Endothelial cell of umbilical vein (primary cell): ENCODE data around the gene ZNF407. TPM values are rescaled to one million over a fixed set of nuclear protein-coding genes. Genes with fewer than 3 reads are reported as not detected.

Experiments used
- BruUV-seq: library from RNA; stranded (reverse); fragments of 400-500 nt; replicated peaks from 2 replicates; lab custom pipeline; 2021; lab: Mats Ljungman, UMichigan
- CTCF ChIA-PET: fragments of 300-600, 350-600 bp; sonication (Branson Sonifier 250); formaldehyde crosslinking; loops from one replicate; lab custom pipeline; 2021; ENCODE audit warnings: antibody characterized with exemption, inconsistent platforms; lab: Charles Lee
- POLR2A ChIA-PET: fragments of 300-600, 350-600 bp; sonication (Branson Sonifier 250); formaldehyde crosslinking; loops from one replicate; lab custom pipeline; 2021; ENCODE audit warnings: antibody characterized with exemption, inconsistent platforms; lab: Charles Lee
- DNase-seq: peaks from one replicate; pipeline ENCODE4 v3.0.0-alpha.2; 2011; ENCODE audit warnings: low read depth, low spot score
- FAIRE-seq: peaks from 2 replicates; lab custom pipeline; 2011; peaks lifted over from hg19 to GRCh38; lab: Jason Lieb, UNC
- H2AFZ ChIP-seq: 2 replicates; pipeline ENCODE4 v1.6.0; 2012; ENCODE audit warnings: low read depth, low read length, control low read depth, inconsistent platforms
- H3K27ac ChIP-seq: 2 replicates; pipeline ENCODE4 v1.5.1; 2011; ENCODE audit warnings: low read depth, mild to moderate bottlenecking, control low read depth, low read length, moderate library complexity; ENCODE audit not compliant: insufficient read depth
- H3K27me3 ChIP-seq, 2 experiments: 2 replicates each; pipeline versions ENCODE4 v1.6.0 to v1.6.1; 2011; ENCODE audit warnings: low read length in 2 of 2, mixed read lengths in 1 of 2; ENCODE audit not compliant: control insufficient read depth in 2 of 2, insufficient read depth in 2 of 2
- H3K36me3 ChIP-seq, 2 experiments: 2 replicates in 1 of 2; 3 replicates in 1 of 2; pipeline ENCODE4 v1.5.1; 2011; ENCODE audit warnings: low read length in 2 of 2, mild to moderate bottlenecking in 1 of 2, moderate library complexity in 1 of 2; ENCODE audit not compliant: control insufficient read depth in 2 of 2, insufficient read depth in 2 of 2; ENCODE audit errors: extremely low read depth in 1 of 2
- H3K4me1 ChIP-seq: 3 replicates; pipeline ENCODE4 v1.5.1; 2011; ENCODE audit warnings: mild to moderate bottlenecking, low read length; ENCODE audit not compliant: control insufficient read depth, insufficient read depth; ENCODE audit errors: extremely low read depth
- H3K4me2 ChIP-seq: 2 replicates; pipeline ENCODE4 v1.6.1; 2011; ENCODE audit warnings: low read length, control low read depth, mixed read lengths; ENCODE audit not compliant: insufficient read depth
- H3K4me3 ChIP-seq, 3 experiments: fragments of 200-600 bp in 1 of 3; sonication (generic), shearing (Covaris generic) in 1 of 3; replicated peaks in 1 of 3; 2 replicates each; pipeline ENCODE4 v1.5.1; 2011 to 2016; ENCODE audit warnings: control low read depth in 3 of 3, low read length in 3 of 3, mild to moderate bottlenecking in 2 of 3, inconsistent platforms in 1 of 3, low read depth in 1 of 3, moderate library complexity in 1 of 3; ENCODE audit not compliant: insufficient read depth in 1 of 3
- H3K79me2 ChIP-seq: 2 replicates; pipeline ENCODE4 v1.6.0; 2012; ENCODE audit warnings: low read length, inconsistent platforms; ENCODE audit not compliant: control insufficient read depth, insufficient read depth
- H3K9ac ChIP-seq: replicated peaks from 2 replicates; pipeline ENCODE3; 2011; ENCODE audit warnings: low read length, control low read depth; ENCODE audit not compliant: insufficient read depth; ENCODE audit errors: extremely low read depth
- H3K9me1 ChIP-seq: replicated peaks from 3 replicates; pipeline ENCODE4 v1.6.0; 2011; ENCODE audit warnings: mild to moderate bottlenecking, low read length; ENCODE audit not compliant: control insufficient read depth, insufficient read depth; ENCODE audit errors: extremely low read depth
- H3K9me3 ChIP-seq: replicated peaks from 2 replicates; pipeline ENCODE4 v1.5.1; 2012; ENCODE audit warnings: low read length, inconsistent platforms; ENCODE audit not compliant: control insufficient read depth, insufficient read depth
- H4K20me1 ChIP-seq: replicated peaks from 2 replicates; pipeline ENCODE3; 2011; ENCODE audit warnings: mild to moderate bottlenecking, low read length; ENCODE audit not compliant: control insufficient read depth, insufficient read depth; ENCODE audit errors: extremely low read depth
- EZH2 ChIP-seq: IDR thresholded peaks from 2 replicates; pipeline ENCODE4 v1.6.1; 2012; ENCODE audit warnings: borderline replicate concordance, low read depth, mild to moderate bottlenecking, moderate library complexity, low read length, inconsistent platforms; ENCODE audit not compliant: severe bottlenecking
- FOS ChIP-seq: IDR thresholded peaks from 2 replicates; pipeline ENCODE4 v1.6.1; 2011; ENCODE audit warnings: mild to moderate bottlenecking, low read length, moderate library complexity, borderline replicate concordance; ENCODE audit not compliant: insufficient read depth
- GATA2 ChIP-seq: IDR thresholded peaks from 2 replicates; pipeline ENCODE4 v1.7.0; 2011; ENCODE audit warnings: low read depth, mild to moderate bottlenecking, moderate library complexity, mixed read lengths, low read length; ENCODE audit not compliant: insufficient read length, insufficient read depth
- JUN ChIP-seq: IDR thresholded peaks from 2 replicates; pipeline ENCODE4 v1.6.1; 2011; ENCODE audit warnings: borderline replicate concordance, low read depth; ENCODE audit not compliant: insufficient read length, insufficient read depth
- MYC ChIP-seq: IDR thresholded peaks from one replicate; pipeline ENCODE4 v1.6.1; 2011; ENCODE audit warnings: mild to moderate bottlenecking, low read depth, low read length
- POLR2A ChIP-seq: IDR thresholded peaks from 2 replicates; pipeline ENCODE4 v1.6.1; 2012; ENCODE audit warnings: low read depth, mild to moderate bottlenecking, control low read depth, low read length
- POLR2AphosphoS5 ChIP-seq: IDR thresholded peaks from 2 replicates; pipeline ENCODE4 v1.6.1; 2012; ENCODE audit warnings: low read depth, mild to moderate bottlenecking, control low read depth, low read length, moderate library complexity; ENCODE audit not compliant: insufficient read depth
- dilution Hi-C: fragments of 300-500 bp; cut with MboI; formaldehyde crosslinking; loops from one replicate; pipeline ENCODE4 v1.15.0; 2019; ENCODE audit warnings: low sequenced_read_pairs; ENCODE audit not compliant: extremely low pct_ligation_motif_present
- intact Hi-C: fragments of 100-400 bp; cut with micrococcal nuclease; formaldehyde crosslinking; loops from one replicate; pipeline ENCODE4 v1.10.0; 2022
- polyA plus RNA-seq, 4 experiments: library from polyadenylated mRNA; depleted of rRNA in 3 of 4; stranded (reverse) in 3 of 4; unstranded in 1 of 4; fragments of >200 nt; gene quantifications; 2 replicates each; pipeline versions ENCODE4 v1.2.1 to v1.2.3, GENCODE V29; 2011 to 2012; ENCODE audit warnings: missing spikeins in 1 of 4
- total RNA-seq: library from RNA; stranded (reverse); gene quantifications from 2 replicates; pipeline ENCODE4 v1.2.3, GENCODE V29; 2021
- TF ChIP-seq, protein P1 (sequence below), 2 donors: IDR thresholded peaks; 1 replicate in 1 of 2; 2 replicates in 1 of 2; pipeline ENCODE4 v1.5.1; 2011; ENCODE audit warnings: low read length in 2 of 2, mild to moderate bottlenecking in 2 of 2, moderate library complexity in 2 of 2, control low read depth in 1 of 2, inconsistent platforms in 1 of 2, low read depth in 1 of 2; ENCODE audit not compliant: insufficient read depth in 1 of 2; ENCODE audit errors: extremely low read depth in 1 of 2
- TF ChIP-seq, protein P2 (sequence below): IDR thresholded peaks from 2 replicates; pipeline ENCODE4 v1.6.1; 2011; ENCODE audit not compliant: insufficient read depth, insufficient read length

ZNF407 gene
- total and polyA plus RNA-seq, 2 donors (not counting 3 experiments of a cell fraction or from before 2014, with no cell fraction given): 3.8 to 20.1 TPM

DNA sequence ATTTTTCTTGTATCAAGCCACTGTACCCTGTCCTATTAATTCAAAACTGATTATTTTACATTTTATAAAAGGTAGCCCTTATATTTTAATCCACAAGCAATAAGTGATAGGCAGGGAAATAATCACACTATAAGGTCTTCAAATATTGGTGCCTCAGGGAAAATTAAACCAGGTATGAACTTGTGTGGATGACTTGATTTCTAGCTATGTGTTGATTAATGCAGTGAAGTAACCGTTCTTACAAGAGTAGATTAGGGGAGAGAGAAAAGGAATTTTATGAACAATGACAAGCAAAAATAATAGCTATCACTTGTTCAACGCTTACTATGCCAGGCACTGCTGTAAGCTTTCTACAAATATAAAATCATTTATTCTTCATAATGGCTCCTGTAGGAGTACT lies 411.6 kb downstream of the ZNF407 start:
- Histone ChIP-seq H3K27ac (no peak overlapping the region), H3K9ac (no peak overlapping the region), H3K36me3 (no peaks in the 10 kb centered on the region), H3K9me1 (no peaks in the 10 kb centered on the region), H3K4me1 (no peaks in the 10 kb centered on the region), H3K9me3 (no peaks in the 10 kb centered on the region), H3K4me2 (no peak overlapping the region), H4K20me1 (no peaks in the 10 kb centered on the region), H3K27me3 (no peaks in the 10 kb centered on the region), H3K4me3 (no peak overlapping the region), H3K79me2 (no peaks in the 10 kb centered on the region), H2AFZ (no peak overlapping the region)
- intact Hi-C loops: no loop called here
- POLR2A ChIA-PET: no interaction called here
- no TSS peak for BruUV-seq
- dilution Hi-C loops: no loop called here
- no peak for TF ChIP-seq POLR2AphosphoS5
- TF ChIP-seq JUN: no peak
- no peak for TF ChIP-seq EZH2
- TF ChIP-seq POLR2A: no peak
- TF ChIP-seq FOS: no peak
- no peak for TF ChIP-seq MYC
- no peak for TF ChIP-seq GATA2
- TF ChIP-seq, protein P1, sequence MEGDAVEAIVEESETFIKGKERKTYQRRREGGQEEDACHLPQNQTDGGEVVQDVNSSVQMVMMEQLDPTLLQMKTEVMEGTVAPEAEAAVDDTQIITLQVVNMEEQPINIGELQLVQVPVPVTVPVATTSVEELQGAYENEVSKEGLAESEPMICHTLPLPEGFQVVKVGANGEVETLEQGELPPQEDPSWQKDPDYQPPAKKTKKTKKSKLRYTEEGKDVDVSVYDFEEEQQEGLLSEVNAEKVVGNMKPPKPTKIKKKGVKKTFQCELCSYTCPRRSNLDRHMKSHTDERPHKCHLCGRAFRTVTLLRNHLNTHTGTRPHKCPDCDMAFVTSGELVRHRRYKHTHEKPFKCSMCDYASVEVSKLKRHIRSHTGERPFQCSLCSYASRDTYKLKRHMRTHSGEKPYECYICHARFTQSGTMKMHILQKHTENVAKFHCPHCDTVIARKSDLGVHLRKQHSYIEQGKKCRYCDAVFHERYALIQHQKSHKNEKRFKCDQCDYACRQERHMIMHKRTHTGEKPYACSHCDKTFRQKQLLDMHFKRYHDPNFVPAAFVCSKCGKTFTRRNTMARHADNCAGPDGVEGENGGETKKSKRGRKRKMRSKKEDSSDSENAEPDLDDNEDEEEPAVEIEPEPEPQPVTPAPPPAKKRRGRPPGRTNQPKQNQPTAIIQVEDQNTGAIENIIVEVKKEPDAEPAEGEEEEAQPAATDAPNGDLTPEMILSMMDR (IDR thresholded peaks at IDR 0.05; ENCODE audit: extremely low read depth in 1 of 2, insufficient read depth in 1 of 2, low read depth in 1 of 2, low read length in 2 of 2): no peak
- TF ChIP-seq, protein P2, sequence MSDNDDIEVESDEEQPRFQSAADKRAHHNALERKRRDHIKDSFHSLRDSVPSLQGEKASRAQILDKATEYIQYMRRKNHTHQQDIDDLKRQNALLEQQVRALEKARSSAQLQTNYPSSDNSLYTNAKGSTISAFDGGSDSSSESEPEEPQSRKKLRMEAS: no peak
- DNase-seq: no peak
- CTCF ChIA-PET: interaction anchor here (1.3 to 1.4 kb wide), 2 partner anchors 12 to 46 kb away, joined by 3 read pairs; no protein-coding TSS in a partner anchor
- FAIRE-seq: no peak
